GM12878 (cell line): ENCODE data around the gene GGN. TPM values are rescaled to one million over a fixed set of nuclear protein-coding genes. Genes with fewer than 3 reads are reported as not detected.

Experiments used
- ATAC-seq: fragments of 200-7000 bp; cut with Tn5 transposase; 3 replicates; pipeline ENCODE4 v1.9.1; 2020; ENCODE audit warnings: mild to moderate bottlenecking, moderate library complexity
- BruUV-seq: library from RNA; stranded (reverse); fragments of 400-500 nt; replicated peaks from 2 replicates; lab custom pipeline; 2021; lab: Mats Ljungman, UMichigan
- CTCF ChIA-PET: fragments of 300-600 bp; sonication (Branson Sonifier 250); formaldehyde crosslinking; extraction: SDS; loops from one replicate; lab custom pipeline; 2021; ENCODE audit warnings: inconsistent platforms; lab: Yijun Ruan, JAX
- POLR2A ChIA-PET: fragments of 350-600 bp; formaldehyde crosslinking; extraction: SDS; loops from one replicate; lab custom pipeline; 2021; ENCODE audit warnings: inconsistent platforms; lab: Charles Lee
- RAD21 ChIA-PET: fragments of 300-600 bp; sonication (Branson Sonifier 250); formaldehyde crosslinking; loops from one replicate; lab custom pipeline; 2023; ENCODE audit warnings: antibody characterized with exemption; ENCODE audit not compliant: unreplicated experiment; lab: Charles Lee
- SMC1A ChIA-PET: fragments of 300-600 bp; sonication (Branson Sonifier 250); formaldehyde crosslinking; loops from one replicate; lab custom pipeline; 2023; ENCODE audit not compliant: unreplicated experiment, uncharacterized antibody; lab: Charles Lee
- DNase-seq: peaks from one replicate; pipeline ENCODE4 v3.0.0-alpha.2; 2011; ENCODE audit warnings: low read depth, low spot score
- FAIRE-seq: peaks from 3 replicates; lab custom pipeline; 2011; peaks lifted over from hg19 to GRCh38; lab: Jason Lieb, UNC
- H2AFZ ChIP-seq: 2 replicates; pipeline ENCODE4 v1.6.0; 2011; ENCODE audit warnings: low read depth, low read length, control low read depth; ENCODE audit not compliant: control insufficient read depth
- H3K27ac ChIP-seq: 2 replicates; pipeline ENCODE4 v1.5.1; 2011; ENCODE audit warnings: control low read depth; ENCODE audit not compliant: control insufficient read depth, insufficient read depth
- H3K27me3 ChIP-seq, 2 experiments: replicated peaks in 1 of 2; 2 replicates each; pipeline versions ENCODE4 v1.6.0 to v1.6.1; 2011; ENCODE audit warnings: low read length in 1 of 2; ENCODE audit not compliant: control insufficient read depth in 2 of 2, insufficient read depth in 2 of 2
- H3K36me3 ChIP-seq, 2 experiments: 2 replicates each; pipeline ENCODE4 v1.5.1; 2011; ENCODE audit warnings: low read length in 1 of 2; ENCODE audit not compliant: control insufficient read depth in 2 of 2, insufficient read depth in 2 of 2
- H3K4me1 ChIP-seq: 2 replicates; pipeline ENCODE4 v1.6.1; 2011; ENCODE audit warnings: mild to moderate bottlenecking, low read length, moderate library complexity, mixed read lengths; ENCODE audit not compliant: control insufficient read depth, insufficient read depth
- H3K4me2 ChIP-seq: 2 replicates; pipeline ENCODE4 v1.6.0; 2011; ENCODE audit warnings: control low read depth; ENCODE audit not compliant: control insufficient read depth, insufficient read depth
- H3K4me3 ChIP-seq: fragments of 200-600 bp; sonication (generic); 2 replicates; pipeline ENCODE4 v1.5.1; 2016
- H3K79me2 ChIP-seq: 2 replicates; pipeline ENCODE4 v1.6.0; 2011; ENCODE audit warnings: low read length; ENCODE audit not compliant: control insufficient read depth, insufficient read depth
- H3K9ac ChIP-seq: 2 replicates; pipeline ENCODE4 v1.8.0; 2011; ENCODE audit warnings: low read length, control low read depth, mixed read lengths; ENCODE audit not compliant: control insufficient read depth, insufficient read depth
- H3K9me3 ChIP-seq: replicated peaks from 3 replicates; pipeline ENCODE4 v1.5.1; 2011; ENCODE audit warnings: mild to moderate bottlenecking, low read length; ENCODE audit not compliant: control insufficient read depth, insufficient read depth
- H4K20me1 ChIP-seq: 2 replicates; pipeline ENCODE4 v1.6.0; 2011; ENCODE audit not compliant: control insufficient read depth, insufficient read depth
- ASH2L ChIP-seq: fragments of 300-600, 200-600 bp; sonication (generic); IDR thresholded peaks from 2 replicates; pipeline ENCODE4 v1.6.1; 2017; ENCODE audit warnings: low read depth, mild to moderate bottlenecking, borderline replicate concordance
- BMI1 ChIP-seq: fragments of 450-650 bp; IDR thresholded peaks from 2 replicates; pipeline ENCODE4 v1.6.1; 2016; ENCODE audit warnings: mild to moderate bottlenecking, moderate library complexity, borderline replicate concordance
- CUX1 ChIP-seq: IDR thresholded peaks from 2 replicates; pipeline ENCODE4 v1.6.1; 2012; ENCODE audit warnings: improper control_type of control experiment, low read depth, low read length; ENCODE audit not compliant: insufficient replicate concordance
- HDAC6 ChIP-seq: fragments of 200-600 bp; sonication (generic); IDR thresholded peaks from one replicate; pipeline ENCODE4 v1.8.0; 2017; ENCODE audit warnings: antibody characterized with exemption; ENCODE audit not compliant: unreplicated experiment
- JUNB ChIP-seq: IDR thresholded peaks from 2 replicates; pipeline ENCODE4 v1.6.1; 2016; ENCODE audit warnings: antibody characterized with exemption, mild to moderate bottlenecking
- KAT2A ChIP-seq: conservative IDR thresholded peaks from 2 replicates; pipeline ENCODE4 v1.6.1; 2011; ENCODE audit warnings: low read depth, low read length; ENCODE audit not compliant: control insufficient read depth
- MYB ChIP-seq: fragments of 150-350 bp; IDR thresholded peaks from 2 replicates; pipeline ENCODE4 v1.6.1; 2014; ENCODE audit warnings: mild to moderate bottlenecking, low read depth, low read length, borderline replicate concordance
- NFIC ChIP-seq: IDR thresholded peaks from 2 replicates; pipeline ENCODE4 v1.6.1; 2012; ENCODE audit warnings: low read depth, mild to moderate bottlenecking, inconsistent platforms, low read length, moderate library complexity
- NFYA ChIP-seq: IDR thresholded peaks from 2 replicates; pipeline ENCODE4 v1.6.1; 2011; ENCODE audit warnings: low read depth, mild to moderate bottlenecking, low read length, improper control_type of control experiment, borderline replicate concordance
- NR2C1 ChIP-seq: fragments of 450-650 bp; IDR thresholded peaks from 2 replicates; pipeline ENCODE4 v1.6.1; 2017; ENCODE audit warnings: antibody characterized with exemption, mild to moderate bottlenecking, moderate library complexity
- POU2F2 ChIP-seq: IDR thresholded peaks from 3 replicates; pipeline ENCODE4 v1.6.1; 2011; ENCODE audit warnings: low read depth, mild to moderate bottlenecking, low read length, borderline replicate concordance
- SPI1 ChIP-seq: IDR thresholded peaks from 2 replicates; pipeline ENCODE4 v1.6.1; 2011; ENCODE audit warnings: low read depth, mild to moderate bottlenecking, low read length, moderate library complexity, borderline replicate concordance; ENCODE audit not compliant: insufficient read depth
- YBX1 ChIP-seq: fragments of 450-650 bp; IDR thresholded peaks from 2 replicates; pipeline ENCODE4 v1.6.1; 2016; ENCODE audit warnings: antibody characterized with exemption
- YY1 ChIP-seq: IDR thresholded peaks from 2 replicates; pipeline ENCODE4 v1.6.1; 2011; ENCODE audit warnings: low read depth, mild to moderate bottlenecking, low read length
- ZZZ3 ChIP-seq: IDR thresholded peaks from 2 replicates; pipeline ENCODE4 v1.6.1; 2011; ENCODE audit warnings: low read depth; ENCODE audit not compliant: control insufficient read depth, insufficient read length
- WGBS: methylation state at CpG from one replicate; pipeline ENCODE4 v1.1.6; 2016; ENCODE audit warnings: low lambda C conversion rate; ENCODE audit not compliant: insufficient replicate concordance, insufficient coverage; ENCODE audit errors: missing lambda C conversion rate; 5-methylcytosine and 5-hydroxymethylcytosine counted together
- in situ Hi-C: fragments of 300-500 bp; cut with MboI; formaldehyde crosslinking; loops from 9 replicates; pipeline ENCODE4 v1.14.3; 2018; ENCODE audit warnings: mixed read lengths
- intact Hi-C: fragments of 100-400 bp; cut with micrococcal nuclease; formaldehyde crosslinking; loops from one replicate; pipeline ENCODE4 v1.14.2; 2022; ENCODE audit not compliant: unreplicated experiment
- polyA plus RNA-seq, 11 experiments: library from polyadenylated mRNA; depleted of rRNA in 4 of 11; unstranded in 6 of 11; stranded (reverse) in 5 of 11; fragments of >200 nt; fragmentation: Nextera tagmentation in 4 of 11; fragmentation: Illumina TruSeq in 1 of 11; extraction: Ambion mirVana in 4 of 11; extraction: Trizol in 1 of 11; gene quantifications; 1 replicate in 1 of 11; 2 replicates in 10 of 11; pipeline versions ENCODE4 v1.2.1 to v1.2.3, GENCODE V29; 2011 to 2016; ENCODE audit warnings: inconsistent platforms in 2 of 11, missing spikeins in 2 of 11, low read depth in 1 of 11
- total RNA-seq, 4 experiments: library from RNA; depleted of rRNA in 3 of 4; stranded (reverse); fragments of >200 nt in 3 of 4; fragmentation: Illumina TruSeq in 1 of 4; extraction: Trizol in 1 of 4; gene quantifications; 2 replicates each; pipeline versions ENCODE4 v1.2.1 to v1.2.3, GENCODE V29; 2013 to 2021
- TF ChIP-seq, protein P1 (sequence below): fragments of 150-350 bp; IDR thresholded peaks from 2 replicates; pipeline ENCODE4 v1.6.1; 2016; ENCODE audit warnings: low read depth, low read length

Gene GGN
- total and polyA plus RNA-seq, 10 of the 15 experiments (the other 5 are each of a cell fraction or from before 2014, with no cell fraction given), result not detected

GRCh38 chr19:38359242-38360021 lies 28.4 kb downstream of the GGN start:
- H3K9ac ChIP-seq, result no peak overlapping the region
- no TSS peak for BruUV-seq
- ChIA-PET POLR2A (interaction anchor here (0.6 kb wide), 2 partner anchors 29 to 188 kb away, joined by 5 to 8 read pairs; no protein-coding TSS in a partner anchor), SMC1A (interaction anchor here (1.0 kb wide), 1 partner anchor 457 kb away, joined by 3 read pairs; no protein-coding TSS in a partner anchor), RAD21 (no interaction called here), CTCF (no interaction called here)
- no peak overlapping the region for H2AFZ ChIP-seq
- no peak for DNase-seq
- no peak for ATAC-seq
- FAIRE-seq, result no peak
- no peak overlapping the region for H3K27ac ChIP-seq
- 34% methylated on average over 17 of the region's 18 CpGs for WGBS
- no peaks in the 10 kb centered on the region for H3K9me3 ChIP-seq
- no peaks in the 10 kb centered on the region for H3K79me2 ChIP-seq
- H3K36me3 ChIP-seq, result no peaks in the 10 kb centered on the region
- H3K27me3 ChIP-seq, result no peaks in the 10 kb centered on the region; a peak in 2 of 4 replicates
- H3K4me1 ChIP-seq, result no peaks in the 10 kb centered on the region; the same call in 1 of the 2 replicates
- H4K20me1 ChIP-seq, result no peaks in the 10 kb centered on the region
- in situ Hi-C loops, result no loop called here
- H3K4me3 ChIP-seq, result no peak overlapping the region
- H3K4me2 ChIP-seq, result no peak overlapping the region
- intact Hi-C loops, result no loop called here
- TF ChIP-seq KAT2A, result no peak
- TF ChIP-seq ASH2L, result no peak
- no peak for TF ChIP-seq MYB
- no peak for TF ChIP-seq YBX1
- TF ChIP-seq HDAC6, result no peak
- no peak for TF ChIP-seq BMI1
- no peak for TF ChIP-seq SPI1
- TF ChIP-seq ZZZ3, result no peak
- TF ChIP-seq, protein P1, sequence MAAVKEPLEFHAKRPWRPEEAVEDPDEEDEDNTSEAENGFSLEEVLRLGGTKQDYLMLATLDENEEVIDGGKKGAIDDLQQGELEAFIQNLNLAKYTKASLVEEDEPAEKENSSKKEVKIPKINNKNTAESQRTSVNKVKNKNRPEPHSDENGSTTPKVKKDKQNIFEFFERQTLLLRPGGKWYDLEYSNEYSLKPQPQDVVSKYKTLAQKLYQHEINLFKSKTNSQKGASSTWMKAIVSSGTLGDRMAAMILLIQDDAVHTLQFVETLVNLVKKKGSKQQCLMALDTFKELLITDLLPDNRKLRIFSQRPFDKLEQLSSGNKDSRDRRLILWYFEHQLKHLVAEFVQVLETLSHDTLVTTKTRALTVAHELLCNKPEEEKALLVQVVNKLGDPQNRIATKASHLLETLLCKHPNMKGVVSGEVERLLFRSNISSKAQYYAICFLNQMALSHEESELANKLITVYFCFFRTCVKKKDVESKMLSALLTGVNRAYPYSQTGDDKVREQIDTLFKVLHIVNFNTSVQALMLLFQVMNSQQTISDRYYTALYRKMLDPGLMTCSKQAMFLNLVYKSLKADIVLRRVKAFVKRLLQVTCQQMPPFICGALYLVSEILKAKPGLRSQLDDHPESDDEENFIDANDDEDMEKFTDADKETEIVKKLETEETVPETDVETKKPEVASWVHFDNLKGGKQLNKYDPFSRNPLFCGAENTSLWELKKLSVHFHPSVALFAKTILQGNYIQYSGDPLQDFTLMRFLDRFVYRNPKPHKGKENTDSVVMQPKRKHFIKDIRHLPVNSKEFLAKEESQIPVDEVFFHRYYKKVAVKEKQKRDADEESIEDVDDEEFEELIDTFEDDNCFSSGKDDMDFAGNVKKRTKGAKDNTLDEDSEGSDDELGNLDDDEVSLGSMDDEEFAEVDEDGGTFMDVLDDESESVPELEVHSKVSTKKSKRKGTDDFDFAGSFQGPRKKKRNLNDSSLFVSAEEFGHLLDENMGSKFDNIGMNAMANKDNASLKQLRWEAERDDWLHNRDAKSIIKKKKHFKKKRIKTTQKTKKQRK, result no peak
- no peak for TF ChIP-seq JUNB
- TF ChIP-seq NR2C1, result no peak
- TF ChIP-seq CUX1, result no peak
- TF ChIP-seq YY1, result no peak
- no peak for TF ChIP-seq NFYA
- TF ChIP-seq POU2F2, result no peak
- no peak for TF ChIP-seq NFIC
